Measurements from ENCODE around the gene MAD1L1. TPM values are rescaled to one million over a fixed set of nuclear protein-coding genes. Genes with fewer than 3 reads are reported as not detected.

Gene MAD1L1
- total and polyA plus RNA-seq, 2 of the 4 experiments (the other 2 are of a cell fraction): 29.0 to 40.9 TPM

DNA sequence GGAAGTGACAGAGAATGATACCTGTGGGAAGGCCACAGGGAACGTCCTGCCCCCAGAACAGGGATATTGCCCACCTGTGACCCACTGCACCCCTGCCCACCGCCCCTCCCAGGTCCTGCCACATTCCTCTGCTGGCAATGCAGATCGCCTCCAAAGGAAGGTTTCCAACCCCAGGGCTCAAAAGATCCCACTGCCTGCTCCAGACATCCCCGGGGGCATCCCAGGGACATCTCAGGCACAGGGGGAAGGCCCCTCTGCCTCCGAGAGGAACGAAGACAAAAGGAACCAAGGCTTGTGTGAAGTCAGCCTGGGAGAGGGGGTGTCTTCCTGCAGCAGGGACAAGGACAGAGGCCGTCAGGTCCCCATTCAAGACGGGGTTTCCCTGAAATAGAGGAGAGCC, 37.8 kb upstream of the MAD1L1 start:
- Histone ChIP-seq H3K4me3 (ENCODE audit: insufficient read depth, low read depth, low read length) (no peak overlapping the region), H4K91ac (ENCODE audit: insufficient read depth, low read depth, low read length) (no peak overlapping the region), H2AK5ac (ENCODE audit: low read depth, low read length) (no peak overlapping the region; the same call in 1 of the 2 replicates), H3K4ac (ENCODE audit: low read depth, low read length) (no peak overlapping the region), H3K4me2 (ENCODE audit: low read depth, low read length) (no peak overlapping the region), H3K9ac (ENCODE audit: low read depth, low read length) (no peak overlapping the region), H3K9me1 (ENCODE audit: insufficient read depth, low read length) (no peaks in the 10 kb centered on the region), H3K9me3 (ENCODE audit: control insufficient read depth, insufficient read depth, low read length) (no peaks in the 10 kb centered on the region), H2BK120ac (ENCODE audit: low read depth, low read length) (no peak overlapping the region), H2BK5ac (ENCODE audit: low read depth, low read length, poor library complexity, severe bottlenecking) (no peak overlapping the region), H2BK15ac (ENCODE audit: low read depth, low read length) (no peak overlapping the region; the same call in 2 of the 3 replicates), H2AK9ac (replicated peaks; ENCODE audit: low read depth, low read length, poor library complexity) (peak overlapping the region; percentile 28), H2BK20ac (ENCODE audit: low read depth, low read length) (peak overlapping the region; percentile 18), H3K14ac (replicated peaks; ENCODE audit: low read depth, low read length) (no peak overlapping the region), H3K23ac (ENCODE audit: low read depth, low read length) (no peak overlapping the region), H3K4me1 (ENCODE audit: control insufficient read depth, insufficient read depth, low read length) (peaks cover 13% of the 10 kb centered on the region), H3K27me3 (ENCODE audit: control insufficient read depth, insufficient read depth, low read length) (no peaks in the 10 kb centered on the region), H3K36me3 (ENCODE audit: control insufficient read depth, insufficient read depth, low read length) (peaks cover 15% of the 10 kb centered on the region), H4K5ac (ENCODE audit: low read depth, low read length) (no peak overlapping the region), H2AFZ (replicated peaks; ENCODE audit: low read length, poor library complexity) (no peak overlapping the region), H3K18ac (ENCODE audit: low read depth, low read length) (no peak overlapping the region), H4K8ac (ENCODE audit: low read depth in 2 of 2, low read length in 2 of 2) (no peak overlapping the region), H3K56ac (ENCODE audit: extremely low read depth, insufficient read depth, low read length) (no peak overlapping the region), H3K79me1 (ENCODE audit: low read depth in 1 of 2, low read length in 2 of 2) (peaks cover 0 to 8% of the 10 kb centered on the region in 2 experiments; a peak in 2 of 4 replicates), H4K20me1 (ENCODE audit: insufficient read depth, low read length) (0 out of 2 replicates have a peak, but pooled peaks cover 4% of the 10 kb centered on the region), H3K27ac (ENCODE audit: insufficient read depth, low read length) (peak overlapping the region; percentile 9; the same call in 1 of the 2 replicates)
- dilution Hi-C loops (cut with HindIII; ENCODE audit: low sequenced_read_pairs, unreplicated experiment) (no loop called here), intact Hi-C loops (cut with micrococcal nuclease) (no loop called here), in situ Hi-C loops (cut with MboI; ENCODE audit: low sequenced_read_pairs) (no loop called here)
- ChIA-PET POLR2A (ENCODE audit: unreplicated experiment) (no interaction called here), CTCF (interaction anchor here (0.9 kb wide), 1 partner anchor 78 kb away, joined by 3 read pairs; no protein-coding TSS in a partner anchor)
- no peak for TF ChIP-seq MXI1 (IDR thresholded peaks at IDR 0.05; ENCODE audit: borderline replicate concordance, low read depth, low read length)
- TF ChIP-seq CHD1 (IDR thresholded peaks at IDR 0.05; ENCODE audit: low read depth, low read length): no peak
- no peak for TF ChIP-seq MAZ (IDR thresholded peaks at IDR 0.05; ENCODE audit: borderline replicate concordance, low read depth, low read length)
- no peak for TF ChIP-seq RAD21 (IDR thresholded peaks at IDR 0.05; ENCODE audit: low read length)
- no peak for TF ChIP-seq BHLHE40 (IDR thresholded peaks at IDR 0.05; ENCODE audit: low read depth, low read length)
- no peak for TF ChIP-seq POLR2A (IDR thresholded peaks at IDR 0.05; ENCODE audit: low read depth, low read length)
- TF ChIP-seq SMC3 (IDR thresholded peaks at IDR 0.05; ENCODE audit: low read depth, low read length): no peak
- TF ChIP-seq, protein P1, sequence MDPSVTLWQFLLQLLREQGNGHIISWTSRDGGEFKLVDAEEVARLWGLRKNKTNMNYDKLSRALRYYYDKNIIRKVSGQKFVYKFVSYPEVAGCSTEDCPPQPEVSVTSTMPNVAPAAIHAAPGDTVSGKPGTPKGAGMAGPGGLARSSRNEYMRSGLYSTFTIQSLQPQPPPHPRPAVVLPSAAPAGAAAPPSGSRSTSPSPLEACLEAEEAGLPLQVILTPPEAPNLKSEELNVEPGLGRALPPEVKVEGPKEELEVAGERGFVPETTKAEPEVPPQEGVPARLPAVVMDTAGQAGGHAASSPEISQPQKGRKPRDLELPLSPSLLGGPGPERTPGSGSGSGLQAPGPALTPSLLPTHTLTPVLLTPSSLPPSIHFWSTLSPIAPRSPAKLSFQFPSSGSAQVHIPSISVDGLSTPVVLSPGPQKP (IDR thresholded peaks at IDR 0.05; ENCODE audit: borderline replicate concordance, low read depth, low read length): no peak
- TF ChIP-seq CEBPB (IDR thresholded peaks at IDR 0.05; ENCODE audit: low read depth, low read length): no peak
- no peak for TF ChIP-seq NFE2L2 (IDR thresholded peaks at IDR 0.05; ENCODE audit: low read depth, low read length)
- TF ChIP-seq RFX5 (IDR thresholded peaks at IDR 0.05; ENCODE audit: low read depth, low read length): no peak
- TF ChIP-seq FOS (IDR thresholded peaks at IDR 0.05; ENCODE audit: low read depth, low read length): no peak
- no peak for TF ChIP-seq RCOR1 (IDR thresholded peaks at IDR 0.05; ENCODE audit: insufficient replicate concordance, low read length)
- TF ChIP-seq MAFK (IDR thresholded peaks at IDR 0.05; ENCODE audit: low read depth, low read length): no peak
- TF ChIP-seq, protein P2, sequence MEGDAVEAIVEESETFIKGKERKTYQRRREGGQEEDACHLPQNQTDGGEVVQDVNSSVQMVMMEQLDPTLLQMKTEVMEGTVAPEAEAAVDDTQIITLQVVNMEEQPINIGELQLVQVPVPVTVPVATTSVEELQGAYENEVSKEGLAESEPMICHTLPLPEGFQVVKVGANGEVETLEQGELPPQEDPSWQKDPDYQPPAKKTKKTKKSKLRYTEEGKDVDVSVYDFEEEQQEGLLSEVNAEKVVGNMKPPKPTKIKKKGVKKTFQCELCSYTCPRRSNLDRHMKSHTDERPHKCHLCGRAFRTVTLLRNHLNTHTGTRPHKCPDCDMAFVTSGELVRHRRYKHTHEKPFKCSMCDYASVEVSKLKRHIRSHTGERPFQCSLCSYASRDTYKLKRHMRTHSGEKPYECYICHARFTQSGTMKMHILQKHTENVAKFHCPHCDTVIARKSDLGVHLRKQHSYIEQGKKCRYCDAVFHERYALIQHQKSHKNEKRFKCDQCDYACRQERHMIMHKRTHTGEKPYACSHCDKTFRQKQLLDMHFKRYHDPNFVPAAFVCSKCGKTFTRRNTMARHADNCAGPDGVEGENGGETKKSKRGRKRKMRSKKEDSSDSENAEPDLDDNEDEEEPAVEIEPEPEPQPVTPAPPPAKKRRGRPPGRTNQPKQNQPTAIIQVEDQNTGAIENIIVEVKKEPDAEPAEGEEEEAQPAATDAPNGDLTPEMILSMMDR (conservative IDR thresholded peaks at IDR 0.05; ENCODE audit: low read depth, low read length): no peak
- TF ChIP-seq USF2 (IDR thresholded peaks at IDR 0.05; ENCODE audit: low read depth, low read length): no peak
- no TSS peak for BruUV-seq (replicated peaks)
- 100% methylated on average over 6 of the region's 8 CpGs; no CpG with 5 or more reads in 1 of the 2 experiments for WGBS, 2 experiments (ENCODE audit: extremely low coverage in 2 of 2, insufficient read length in 1 of 2)
- DNase-seq (no peak), ATAC-seq (ENCODE audit: low read depth) (no peak)
